ENCODE results near the gene SERTAD1.

DNA sequence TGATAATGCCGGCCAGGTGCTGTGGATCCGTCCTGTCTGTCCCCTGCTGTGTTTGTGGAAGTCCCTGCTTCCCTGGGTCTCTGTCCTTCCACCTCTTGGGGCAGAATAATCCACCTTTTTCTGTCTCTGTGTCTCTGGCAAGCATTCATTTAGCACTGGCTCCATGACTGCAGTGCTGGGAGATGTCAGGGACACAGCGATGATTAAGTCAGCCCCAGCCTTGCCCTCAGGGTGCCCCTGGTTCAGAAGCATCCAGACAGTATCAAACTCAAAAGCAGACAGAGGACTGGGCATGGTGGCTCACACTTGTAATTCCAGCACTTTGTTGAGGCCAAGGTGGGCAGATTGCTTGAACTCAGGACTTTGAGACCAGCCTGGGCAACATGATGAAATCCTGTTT, 37.3 kb downstream of the SERTAD1 start:
- TF ChIP-seq GABPA (IDR thresholded peaks at IDR 0.05; ENCODE audit: low read depth) (no peak), POLR2AphosphoS5 (IDR thresholded peaks at IDR 0.05; ENCODE audit: low read depth, low read length) (no peak)
- TF ChIP-seq, protein P1, sequence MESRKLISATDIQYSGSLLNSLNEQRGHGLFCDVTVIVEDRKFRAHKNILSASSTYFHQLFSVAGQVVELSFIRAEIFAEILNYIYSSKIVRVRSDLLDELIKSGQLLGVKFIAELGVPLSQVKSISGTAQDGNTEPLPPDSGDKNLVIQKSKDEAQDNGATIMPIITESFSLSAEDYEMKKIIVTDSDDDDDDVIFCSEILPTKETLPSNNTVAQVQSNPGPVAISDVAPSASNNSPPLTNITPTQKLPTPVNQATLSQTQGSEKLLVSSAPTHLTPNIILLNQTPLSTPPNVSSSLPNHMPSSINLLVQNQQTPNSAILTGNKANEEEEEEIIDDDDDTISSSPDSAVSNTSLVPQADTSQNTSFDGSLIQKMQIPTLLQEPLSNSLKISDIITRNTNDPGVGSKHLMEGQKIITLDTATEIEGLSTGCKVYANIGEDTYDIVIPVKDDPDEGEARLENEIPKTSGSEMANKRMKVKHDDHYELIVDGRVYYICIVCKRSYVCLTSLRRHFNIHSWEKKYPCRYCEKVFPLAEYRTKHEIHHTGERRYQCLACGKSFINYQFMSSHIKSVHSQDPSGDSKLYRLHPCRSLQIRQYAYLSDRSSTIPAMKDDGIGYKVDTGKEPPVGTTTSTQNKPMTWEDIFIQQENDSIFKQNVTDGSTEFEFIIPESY (IDR thresholded peaks at IDR 0.05; ENCODE audit: borderline replicate concordance, low read depth) = no peak
- TF ChIP-seq, protein P2, sequence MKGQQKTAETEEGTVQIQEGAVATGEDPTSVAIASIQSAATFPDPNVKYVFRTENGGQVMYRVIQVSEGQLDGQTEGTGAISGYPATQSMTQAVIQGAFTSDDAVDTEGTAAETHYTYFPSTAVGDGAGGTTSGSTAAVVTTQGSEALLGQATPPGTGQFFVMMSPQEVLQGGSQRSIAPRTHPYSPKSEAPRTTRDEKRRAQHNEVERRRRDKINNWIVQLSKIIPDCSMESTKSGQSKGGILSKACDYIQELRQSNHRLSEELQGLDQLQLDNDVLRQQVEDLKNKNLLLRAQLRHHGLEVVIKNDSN (IDR thresholded peaks at IDR 0.05; ENCODE audit: borderline replicate concordance, low read depth) = no peak
- TF ChIP-seq, protein P3, sequence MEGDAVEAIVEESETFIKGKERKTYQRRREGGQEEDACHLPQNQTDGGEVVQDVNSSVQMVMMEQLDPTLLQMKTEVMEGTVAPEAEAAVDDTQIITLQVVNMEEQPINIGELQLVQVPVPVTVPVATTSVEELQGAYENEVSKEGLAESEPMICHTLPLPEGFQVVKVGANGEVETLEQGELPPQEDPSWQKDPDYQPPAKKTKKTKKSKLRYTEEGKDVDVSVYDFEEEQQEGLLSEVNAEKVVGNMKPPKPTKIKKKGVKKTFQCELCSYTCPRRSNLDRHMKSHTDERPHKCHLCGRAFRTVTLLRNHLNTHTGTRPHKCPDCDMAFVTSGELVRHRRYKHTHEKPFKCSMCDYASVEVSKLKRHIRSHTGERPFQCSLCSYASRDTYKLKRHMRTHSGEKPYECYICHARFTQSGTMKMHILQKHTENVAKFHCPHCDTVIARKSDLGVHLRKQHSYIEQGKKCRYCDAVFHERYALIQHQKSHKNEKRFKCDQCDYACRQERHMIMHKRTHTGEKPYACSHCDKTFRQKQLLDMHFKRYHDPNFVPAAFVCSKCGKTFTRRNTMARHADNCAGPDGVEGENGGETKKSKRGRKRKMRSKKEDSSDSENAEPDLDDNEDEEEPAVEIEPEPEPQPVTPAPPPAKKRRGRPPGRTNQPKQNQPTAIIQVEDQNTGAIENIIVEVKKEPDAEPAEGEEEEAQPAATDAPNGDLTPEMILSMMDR (IDR thresholded peaks at IDR 0.05) = no peak
